ENCODE measurements around the gene CNTN1. TPM values are rescaled to one million over a fixed set of nuclear protein-coding genes. Genes with fewer than 3 reads are reported as not detected.
"Not testable (repeated sequence)": the region's sequence is repeated elsewhere in the genome, so short reads cannot be mapped to it uniquely, and the experiment has no call there.

The CNTN1 gene
- total RNA-seq, 4 donors from 2014 or later: 7.5 to 34.2 (median 19.4) TPM

GRCh38 chr12:40735551-40736230 lies 43.5 kb downstream of the CNTN1 start:
- intact Hi-C loops (cut with DNase I; ENCODE audit: low total_unique reads): no loop called here
- no peak for DNase-seq (ENCODE audit: low spot score in 2 of 2)
- H3K4me3 ChIP-seq (ENCODE audit: low read depth, poor library complexity, severe bottlenecking): no peak overlapping the region
- TF ChIP-seq POLR2A (IDR thresholded peaks at IDR 0.05): no peak
- TF ChIP-seq, protein P1, sequence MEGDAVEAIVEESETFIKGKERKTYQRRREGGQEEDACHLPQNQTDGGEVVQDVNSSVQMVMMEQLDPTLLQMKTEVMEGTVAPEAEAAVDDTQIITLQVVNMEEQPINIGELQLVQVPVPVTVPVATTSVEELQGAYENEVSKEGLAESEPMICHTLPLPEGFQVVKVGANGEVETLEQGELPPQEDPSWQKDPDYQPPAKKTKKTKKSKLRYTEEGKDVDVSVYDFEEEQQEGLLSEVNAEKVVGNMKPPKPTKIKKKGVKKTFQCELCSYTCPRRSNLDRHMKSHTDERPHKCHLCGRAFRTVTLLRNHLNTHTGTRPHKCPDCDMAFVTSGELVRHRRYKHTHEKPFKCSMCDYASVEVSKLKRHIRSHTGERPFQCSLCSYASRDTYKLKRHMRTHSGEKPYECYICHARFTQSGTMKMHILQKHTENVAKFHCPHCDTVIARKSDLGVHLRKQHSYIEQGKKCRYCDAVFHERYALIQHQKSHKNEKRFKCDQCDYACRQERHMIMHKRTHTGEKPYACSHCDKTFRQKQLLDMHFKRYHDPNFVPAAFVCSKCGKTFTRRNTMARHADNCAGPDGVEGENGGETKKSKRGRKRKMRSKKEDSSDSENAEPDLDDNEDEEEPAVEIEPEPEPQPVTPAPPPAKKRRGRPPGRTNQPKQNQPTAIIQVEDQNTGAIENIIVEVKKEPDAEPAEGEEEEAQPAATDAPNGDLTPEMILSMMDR (IDR thresholded peaks at IDR 0.05): no peak
- 53 to 57% methylated on average over 3 of the region's 3 CpGs for WGBS, 2 donors

DNA sequence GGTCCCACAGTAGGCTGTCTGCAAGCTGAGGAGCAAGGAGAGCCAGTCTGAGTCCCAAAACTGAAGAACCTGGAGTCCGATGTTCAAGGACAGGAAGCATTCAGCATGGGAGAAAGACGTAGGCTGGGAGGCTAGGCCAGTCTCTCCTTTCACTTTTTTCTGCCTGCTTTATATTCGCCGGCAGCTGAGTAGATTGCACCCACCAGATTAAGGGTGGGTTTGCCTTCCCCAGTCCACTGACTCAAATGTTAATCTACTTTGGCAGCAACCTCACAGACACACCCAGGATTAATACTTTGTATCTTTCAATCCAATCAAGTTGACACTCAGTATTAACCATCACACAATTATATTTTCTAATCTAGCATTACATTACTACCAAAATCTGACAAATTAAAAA lies 45.2 kb downstream of the CNTN1 start:
- WGBS, 2 donors: 87 to 95% methylated on average over 4 of the region's 4 CpGs
- H3K4me3 ChIP-seq (ENCODE audit: low read depth, poor library complexity, severe bottlenecking); DNase-seq (ENCODE audit: low spot score in 2 of 2); intact Hi-C loops (cut with DNase I; ENCODE audit: low total_unique reads): not testable (repeated sequence)

DNA sequence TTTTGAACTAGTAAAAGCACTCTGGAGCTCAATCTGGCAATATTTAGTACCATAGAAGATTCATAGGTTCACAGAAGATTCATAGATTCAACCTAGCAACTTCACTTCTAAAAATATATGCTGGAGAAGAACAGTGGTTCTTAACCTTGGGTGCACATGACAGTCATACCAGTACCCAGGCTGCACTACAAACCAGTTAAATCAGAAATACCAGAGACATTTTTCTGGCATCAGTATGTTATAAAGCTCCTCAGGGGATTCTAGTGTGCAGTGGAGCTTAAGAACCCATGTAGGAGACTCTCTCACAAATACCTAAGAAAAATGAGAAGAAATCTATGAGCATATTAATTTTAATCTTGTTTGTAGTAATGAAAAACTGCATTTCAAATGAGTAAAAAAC lies 46.6 kb downstream of the CNTN1 start:
- no peak for TF ChIP-seq POLR2A (IDR thresholded peaks at IDR 0.05)
- TF ChIP-seq, protein P1 (IDR thresholded peaks at IDR 0.05): no peak
- no peak for DNase-seq (ENCODE audit: low spot score in 2 of 2)
- intact Hi-C loops (cut with DNase I; ENCODE audit: low total_unique reads): no loop called here
- no peak overlapping the region for H3K4me3 ChIP-seq (ENCODE audit: low read depth, poor library complexity, severe bottlenecking)

- no peak for DNase-seq (ENCODE audit: low spot score in 2 of 2)
- 46 to 56% methylated on average over 2 of the region's 2 CpGs for WGBS, 2 donors
- H3K4me3 ChIP-seq (ENCODE audit: low read depth, poor library complexity, severe bottlenecking): no peak overlapping the region
- no peak for TF ChIP-seq POLR2A (IDR thresholded peaks at IDR 0.05)
- TF ChIP-seq, protein P1 (IDR thresholded peaks at IDR 0.05): no peak
- intact Hi-C loops (cut with DNase I; ENCODE audit: low total_unique reads): no loop called here
These were observed 49.8 kb downstream of the CNTN1 start for GRCh38 chr12:40742041-40742440.

GRCh38 chr12:40745386-40745785 lies 53.1 kb downstream of the CNTN1 start:
- no peak overlapping the region for H3K4me3 ChIP-seq (ENCODE audit: low read depth, poor library complexity, severe bottlenecking)
- TF ChIP-seq, protein P1 (IDR thresholded peaks at IDR 0.05): no peak
- TF ChIP-seq POLR2A (IDR thresholded peaks at IDR 0.05): no peak
- no peak for DNase-seq (ENCODE audit: low spot score in 2 of 2)
- intact Hi-C loops (cut with DNase I; ENCODE audit: low total_unique reads): no loop called here

GRCh38 chr12:40749863-40750262 lies 57.6 kb downstream of the CNTN1 start:
- intact Hi-C loops (cut with DNase I; ENCODE audit: low total_unique reads): no loop called here
- H3K4me3 ChIP-seq (ENCODE audit: low read depth, poor library complexity, severe bottlenecking): no peak overlapping the region
- DNase-seq (ENCODE audit: low spot score in 2 of 2): no peak
- TF ChIP-seq, protein P1 (IDR thresholded peaks at IDR 0.05): no peak
- TF ChIP-seq POLR2A (IDR thresholded peaks at IDR 0.05): no peak
- 79 to 82% methylated on average over 1 of the region's 1 CpG for WGBS, 2 donors

All from lower leg skin (tissue), 4 donors.